T-cell (primary cell): ENCODE results near the gene RGL1. TPM values are rescaled to one million over a fixed set of nuclear protein-coding genes. Genes with fewer than 3 reads are reported as not detected.

Experiments used
- ATAC-seq, 4 experiments: fragments of 200-7000 bp in 3 of 4; fragments of 150-1000 bp in 1 of 4; cut with Tn5 transposase; replicated peaks in 1 of 4; 1 replicate in 3 of 4; 2 replicates in 1 of 4; pipeline ENCODE4 v1.10.0; 2021; ENCODE audit warnings: moderate library complexity in 3 of 4, mild to moderate bottlenecking in 2 of 4, moderate number of reproducible peaks in 1 of 4
- CTCF ChIA-PET, 2 donors: fragments of 300-600 bp; sonication (Branson Sonifier 250); formaldehyde crosslinking; loops; one replicate each; lab custom pipeline; 2022; ENCODE audit warnings: antibody characterized with exemption in 2 of 2; lab: Charles Lee
- POLR2A ChIA-PET, 2 donors: fragments of 300-600 bp; sonication (Branson Sonifier 250); formaldehyde crosslinking; loops; one replicate each; lab custom pipeline; 2022; ENCODE audit warnings: antibody characterized with exemption in 2 of 2; lab: Charles Lee
- DNase-seq, 35 experiments: peaks; one replicate each; pipeline versions ENCODE4 v3.0.0 to v3.0.0-alpha.2; 2013 to 2023
- H3K27ac ChIP-seq: one replicate; pipeline ENCODE4 v1.5.1; 2013; ENCODE audit warnings: low read length
- H3K27me3 ChIP-seq, 2 experiments: replicated peaks in 1 of 2; 1 replicate in 1 of 2; 2 replicates in 1 of 2; pipeline versions ENCODE4 v1.6.1 to v1.7.0; 2013; ENCODE audit warnings: low read length in 1 of 2, mixed read lengths in 1 of 2; ENCODE audit not compliant: control insufficient read depth in 2 of 2, insufficient read depth in 2 of 2; ENCODE audit errors: extremely low read depth in 1 of 2
- H3K36me3 ChIP-seq, 2 donors: 1 replicate in 1 of 2; 2 replicates in 1 of 2; pipeline versions ENCODE4 v1.6.1 to v1.7.0; 2013; ENCODE audit warnings: low read length in 1 of 2; ENCODE audit not compliant: control insufficient read depth in 2 of 2, insufficient read depth in 1 of 2; ENCODE audit errors: extremely low read depth in 1 of 2
- H3K4me1 ChIP-seq, 2 experiments: 1 replicate in 1 of 2; 2 replicates in 1 of 2; pipeline versions ENCODE4 v1.6.1 to v1.7.0; 2013; ENCODE audit warnings: low read length in 2 of 2, mixed read lengths in 1 of 2; ENCODE audit not compliant: insufficient read depth in 2 of 2, control insufficient read depth in 1 of 2; ENCODE audit errors: extremely low read depth in 1 of 2
- H3K4me3 ChIP-seq, 2 donors: 1 replicate in 1 of 2; 2 replicates in 1 of 2; pipeline versions ENCODE4 v1.5.1 to v1.7.0; 2013; ENCODE audit warnings: mild to moderate bottlenecking in 2 of 2, low read length in 1 of 2, moderate library complexity in 1 of 2; ENCODE audit not compliant: control insufficient read depth in 1 of 2; ENCODE audit errors: extremely low read depth in 1 of 2
- H3K9me3 ChIP-seq: 2 replicates; pipeline ENCODE4 v1.7.0; 2013
- H3K27ac Mint-ChIP-seq, 2 donors: one replicate each; pipeline ENCODE4 v1.8.0; 2020 to 2021; ENCODE audit warnings: mild to moderate bottlenecking in 2 of 2, mixed read lengths in 2 of 2
- H3K27me3 Mint-ChIP-seq, 2 donors: one replicate each; pipeline ENCODE4 v1.8.0; 2021 to 2022; ENCODE audit warnings: mixed read lengths in 2 of 2
- H3K36me3 Mint-ChIP-seq: one replicate; pipeline ENCODE4 v1.8.0; 2021; ENCODE audit warnings: mixed read lengths
- H3K4me1 Mint-ChIP-seq, 3 donors: one replicate each; pipeline ENCODE4 v1.8.0; 2020 to 2022; ENCODE audit warnings: mixed read lengths in 3 of 3, mild to moderate bottlenecking in 1 of 3
- H3K4me3 Mint-ChIP-seq, 3 donors: one replicate each; pipeline ENCODE4 v1.8.0; 2020 to 2022; ENCODE audit warnings: mild to moderate bottlenecking in 3 of 3, mixed read lengths in 3 of 3, moderate library complexity in 3 of 3
- H3K9me3 Mint-ChIP-seq, 3 donors: one replicate each; pipeline ENCODE4 v1.8.0; 2020 to 2022; ENCODE audit warnings: mixed read lengths in 3 of 3
- WGBS: methylation state at CpG from one replicate; pipeline ENCODE4 v1.1.5; 2013; ENCODE audit warnings: missing lambda C conversion rate; ENCODE audit not compliant: insufficient coverage; 5-methylcytosine and 5-hydroxymethylcytosine counted together
- total RNA-seq, 35 experiments: library from RNA in 6 of 35; stranded (reverse) in 6 of 35; fragments of 120-200 nt in 1 of 35; gene quantifications; one replicate each; pipeline versions ENCODE4 v1.2.1 to v1.2.4 and lab custom pipeline; 2013 to 2026

RGL1 gene
- total RNA-seq, 5 donors from 2014 or later (not counting 1 experiment from before 2014, with no cell fraction given): 1.7 to 3.3 (median 2.3) TPM

DNA sequence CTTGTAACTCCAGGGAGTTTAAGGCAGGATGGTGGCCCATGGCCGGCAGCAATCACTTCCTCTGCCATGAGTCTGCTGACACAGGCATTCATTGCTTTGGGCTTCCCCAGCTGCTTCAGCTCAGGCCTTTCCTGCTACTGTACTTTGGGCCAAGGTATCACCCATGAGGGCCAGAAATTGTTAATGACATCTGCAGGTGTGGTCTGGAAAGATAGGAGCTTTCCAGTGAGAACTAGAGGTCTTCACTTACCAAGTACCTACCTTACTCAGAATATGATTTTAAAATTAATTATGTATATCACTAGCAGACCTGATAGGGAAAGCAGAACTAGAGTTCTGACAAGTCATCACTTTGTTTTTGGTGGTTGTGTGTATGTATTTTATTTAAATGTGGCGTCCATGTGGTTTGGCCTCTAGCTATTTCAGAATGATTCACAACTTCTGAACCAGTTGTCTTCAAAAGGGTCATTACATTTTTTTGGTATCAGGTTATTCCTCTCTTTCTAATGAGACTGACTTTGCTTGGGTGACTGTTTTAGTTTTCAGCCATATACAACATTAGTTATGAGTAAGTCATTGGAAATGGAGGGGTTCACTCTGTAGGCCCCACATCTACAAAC is 2.7 kb downstream of the RGL1 start:
- 80% methylated on average over 1 of the region's 2 CpGs for WGBS
- Histone ChIP-seq H3K27ac (no peak overlapping the region), H3K27me3 (peaks cover 0 to 6% of the 10 kb centered on the region in 2 experiments), H3K4me1 (peaks cover 7 to 10% of the 10 kb centered on the region in 2 experiments), H3K9me3 (no peaks in the 10 kb centered on the region), H3K4me3 (no peak overlapping the region), H3K36me3 (no peaks in the 10 kb centered on the region)
- peaks cover 17 to 21% of the 10 kb centered on the region in 2 donors for H3K27me3 Mint-ChIP-seq
- H3K4me3 Mint-ChIP-seq: no peak overlapping the region
- H3K27ac Mint-ChIP-seq: no peak overlapping the region
- DNase-seq (no peak), ATAC-seq (no peak)
- ChIA-PET CTCF (interaction anchor here in 1 of 2 donors (0.7 kb wide), 1 partner anchor 341 kb away, joined by 3 read pairs; no protein-coding TSS in a partner anchor), POLR2A (interaction anchor here in 1 of 2 donors (0.6 kb wide), 1 partner anchor 30 kb away, joined by 10 read pairs; no protein-coding TSS in a partner anchor)
- H3K36me3 Mint-ChIP-seq: peaks cover 10% of the 10 kb centered on the region
- peaks cover 0 to 6% (median 0%) of the 10 kb centered on the region in 3 donors for H3K9me3 Mint-ChIP-seq
- peaks cover 6 to 17% (median 12%) of the 10 kb centered on the region in 3 donors for H3K4me1 Mint-ChIP-seq

GRCh38 chr1:183808296-183809027 is 3.5 kb downstream of the RGL1 start:
- no peak overlapping the region for H3K27ac ChIP-seq

DNA sequence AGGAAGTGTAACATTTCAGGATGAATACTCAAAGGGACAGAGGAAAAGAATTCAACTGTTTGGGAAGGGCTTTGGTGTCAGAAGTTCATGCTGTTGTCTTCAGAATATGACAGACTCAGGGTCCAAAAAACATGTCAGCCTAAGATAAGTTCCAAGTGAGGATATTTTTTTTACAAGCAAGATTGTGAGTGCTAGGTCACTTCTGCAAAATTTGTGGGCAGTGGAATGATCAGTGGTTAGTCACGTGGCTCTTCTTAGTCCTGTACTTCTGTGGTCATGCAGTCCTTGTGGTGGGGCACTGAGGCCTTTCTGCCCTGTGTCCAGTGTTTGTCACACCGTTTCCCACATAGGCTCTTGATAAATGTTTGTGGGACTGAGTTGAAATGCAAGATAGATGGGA is 5.2 kb downstream of the RGL1 start:
- POLR2A ChIA-PET: interaction anchor here in 1 of 2 donors (0.6 kb wide), 1 partner anchor 8 kb away, joined by 3 read pairs; no protein-coding TSS in a partner anchor
- ATAC-seq (no peak), DNase-seq (no peak)
- Mint-ChIP-seq H3K4me3 (no peak overlapping the region), H3K4me1 (peaks cover 5 to 15% (median 12%) of the 10 kb centered on the region in 3 donors), H3K36me3 (peaks cover 5% of the 10 kb centered on the region), H3K27me3 (peaks cover 17 to 21% of the 10 kb centered on the region in 2 donors), H3K27ac (no peak overlapping the region), H3K9me3 (no peaks in the 10 kb centered on the region)
- Histone ChIP-seq H3K4me1 (peaks cover 6 to 7% of the 10 kb centered on the region in 2 experiments), H3K4me3 (no peak overlapping the region), H3K9me3 (no peaks in the 10 kb centered on the region), H3K27ac (no peak overlapping the region), H3K27me3 (peaks cover 0 to 4% of the 10 kb centered on the region in 2 experiments), H3K36me3 (no peaks in the 10 kb centered on the region)
- WGBS: 43% methylated on average over 2 of the region's 2 CpGs
- CTCF ChIA-PET: no interaction called here

More at GRCh38 chr1:183808296-183809027, 3.5 kb downstream of the RGL1 start:
- H3K4me1 ChIP-seq: peaks cover 7 to 10% of the 10 kb centered on the region in 2 experiments
- no peak for ATAC-seq
- no peaks in the 10 kb centered on the region for H3K36me3 ChIP-seq
- Mint-ChIP-seq H3K9me3 (no peaks in the 10 kb centered on the region), H3K36me3 (peaks cover 5% of the 10 kb centered on the region), H3K4me3 (no peak overlapping the region), H3K27ac (no peak overlapping the region), H3K27me3 (peaks cover 17 to 21% of the 10 kb centered on the region in 2 donors), H3K4me1 (peaks cover 6 to 17% (median 12%) of the 10 kb centered on the region in 3 donors)
- H3K27me3 ChIP-seq: peaks cover 0 to 6% of the 10 kb centered on the region in 2 experiments
- H3K4me3 ChIP-seq: no peak overlapping the region
- CTCF ChIA-PET: interaction anchor here in 1 of 2 donors (0.7 kb wide), 1 partner anchor 341 kb away, joined by 3 read pairs; no protein-coding TSS in a partner anchor
- no peak for DNase-seq
- POLR2A ChIA-PET: no interaction called here
- H3K9me3 ChIP-seq: no peaks in the 10 kb centered on the region
- WGBS: no CpG with 5 or more reads among the region's 2 CpGs

GRCh38 chr1:183810756-183811544 is 6.0 kb downstream of the RGL1 start:
- H3K27ac Mint-ChIP-seq: no peak overlapping the region

DNA sequence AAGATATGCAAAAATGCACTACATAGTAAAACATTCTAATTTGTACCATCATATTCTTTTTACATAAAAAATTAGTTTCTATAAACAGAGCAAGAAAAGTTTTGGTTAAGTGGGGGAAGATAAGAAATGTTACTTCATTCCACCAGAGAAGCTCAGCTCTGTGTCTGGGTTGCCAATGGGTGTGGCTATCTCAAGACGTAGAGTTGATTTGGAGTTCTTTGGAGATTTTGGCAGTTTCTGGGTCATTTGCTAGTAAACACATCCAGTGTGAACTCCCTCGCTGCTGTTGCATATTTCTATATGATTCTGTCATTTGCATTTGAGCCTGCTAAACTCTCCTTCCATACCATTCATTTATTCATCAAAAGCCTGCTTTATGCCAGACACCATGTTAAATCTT is 7.2 kb downstream of the RGL1 start:
- no peaks in the 10 kb centered on the region for H3K4me1 ChIP-seq
- Mint-ChIP-seq H3K4me1 (no peaks in the 10 kb centered on the region), H3K27me3 (peaks cover 8 to 13% of the 10 kb centered on the region in 2 donors), H3K4me3 (no peak overlapping the region), H3K27ac (no peak overlapping the region), H3K36me3 (peaks cover 5% of the 10 kb centered on the region), H3K9me3 (no peaks in the 10 kb centered on the region)
- no peak overlapping the region for H3K27ac ChIP-seq
- DNase-seq: no peak
- no peak overlapping the region for H3K4me3 ChIP-seq
- ATAC-seq: no peak
- H3K36me3 ChIP-seq: no peaks in the 10 kb centered on the region
- CTCF ChIA-PET: no interaction called here
- no CpG with 5 or more reads among the region's 2 CpGs for WGBS
- POLR2A ChIA-PET: no interaction called here
- no peaks in the 10 kb centered on the region for H3K9me3 ChIP-seq
- H3K27me3 ChIP-seq: no peaks in the 10 kb centered on the region

More at GRCh38 chr1:183810756-183811544, 6.0 kb downstream of the RGL1 start:
- CTCF ChIA-PET: no interaction called here
- Histone ChIP-seq H3K4me1 (peaks cover 0 to 6% of the 10 kb centered on the region in 2 experiments), H3K9me3 (no peaks in the 10 kb centered on the region), H3K27ac (no peak overlapping the region), H3K4me3 (no peak overlapping the region), H3K36me3 (no peaks in the 10 kb centered on the region), H3K27me3 (no peaks in the 10 kb centered on the region)
- no peak for DNase-seq
- no CpG with 5 or more reads among the region's 4 CpGs for WGBS
- H3K4me1 Mint-ChIP-seq: peaks cover 0 to 9% (median 6%) of the 10 kb centered on the region in 3 donors
- peaks cover 16 to 17% of the 10 kb centered on the region in 2 donors for H3K27me3 Mint-ChIP-seq
- H3K9me3 Mint-ChIP-seq: no peaks in the 10 kb centered on the region
- no peak overlapping the region for H3K4me3 Mint-ChIP-seq
- POLR2A ChIA-PET: no interaction called here
- ATAC-seq: no peak
- H3K36me3 Mint-ChIP-seq: peaks cover 5% of the 10 kb centered on the region
